K562 (cell line): ENCODE data around the gene RCHY1. TPM values are rescaled to one million over a fixed set of nuclear protein-coding genes. Genes with fewer than 3 reads are reported as not detected.
A peak's percentile ranks its signal among the peaks of the same experiment; 100 is the strongest.

Experiments
- ATAC-seq: fragments of 200-7000 bp; cut with Tn5 transposase; 3 replicates; pipeline ENCODE4 v1.9.1; 2020; ENCODE audit warnings: moderate library complexity
- BruUV-seq: library from RNA; stranded (reverse); fragments of 400-500 nt; replicated peaks from 2 replicates; lab custom pipeline; 2021; lab: Mats Ljungman, UMichigan
- CTCF ChIA-PET: fragments of 300-600 bp; formaldehyde crosslinking; extraction: SDS; loops from one replicate; lab custom pipeline; 2021; ENCODE audit warnings: low intra/inter-chr PET ratio; lab: Yijun Ruan, JAX
- POLR2A ChIA-PET: fragments of 300-600, 350-650 bp; sonication (Branson Sonifier 250); formaldehyde crosslinking; extraction: SDS; loops from one replicate; lab custom pipeline; 2021; ENCODE audit warnings: antibody characterized with exemption, inconsistent platforms; lab: Yijun Ruan, JAX
- DNase-seq, 4 experiments: peaks; one replicate each; pipeline versions ENCODE4 v3.0.0 to v3.0.0-alpha.2; 2011 to 2018; ENCODE audit warnings: low spot score in 3 of 4, mixed read lengths in 3 of 4; ENCODE audit errors: extremely low read depth in 1 of 4
- FAIRE-seq: peaks from 2 replicates; lab custom pipeline; 2011; peaks lifted over from hg19 to GRCh38; lab: Jason Lieb, UNC
- H2AFZ ChIP-seq: 2 replicates; pipeline ENCODE4 v1.6.0; 2011; ENCODE audit warnings: low read depth, low read length, control low read depth, inconsistent platforms
- H3K27ac ChIP-seq: fragments of 200-600 bp; 3 replicates; pipeline ENCODE4 v1.8.0; 2011; ENCODE audit warnings: low read depth, mild to moderate bottlenecking, control low read depth, inconsistent platforms, low read length, moderate library complexity, mixed read lengths; ENCODE audit errors: extremely low read depth
- H3K27me3 ChIP-seq, 2 experiments: fragments of 300-600 bp in 1 of 2; 2 replicates in 1 of 2; 3 replicates in 1 of 2; pipeline versions ENCODE4 v1.6.0 to v1.8.0; 2011; ENCODE audit warnings: inconsistent platforms in 2 of 2, low read length in 2 of 2, mild to moderate bottlenecking in 1 of 2, mixed read lengths in 1 of 2, moderate library complexity in 1 of 2; ENCODE audit not compliant: control insufficient read depth in 2 of 2, insufficient read depth in 2 of 2
- H3K36me3 ChIP-seq: fragments of 300-600 bp; 3 replicates; pipeline ENCODE4 v1.8.0; 2011; ENCODE audit warnings: mild to moderate bottlenecking, low read length, inconsistent platforms; ENCODE audit not compliant: control insufficient read depth, insufficient read depth
- H3K4me1 ChIP-seq, 2 experiments: fragments of 200-600 bp in 1 of 2; replicated peaks in 1 of 2; 2 replicates in 1 of 2; 3 replicates in 1 of 2; pipeline versions ENCODE4 v1.5.1 to v1.8.0; 2011; ENCODE audit warnings: inconsistent platforms in 2 of 2, low read length in 2 of 2, mild to moderate bottlenecking in 1 of 2, mixed read lengths in 1 of 2, moderate library complexity in 1 of 2; ENCODE audit not compliant: control insufficient read depth in 2 of 2, insufficient read depth in 2 of 2
- H3K4me2 ChIP-seq: 2 replicates; pipeline ENCODE4 v1.6.1; 2011; ENCODE audit warnings: low read length, control low read depth, inconsistent platforms, mixed read lengths; ENCODE audit not compliant: insufficient read depth
- H3K4me3 ChIP-seq: fragments of 200-600 bp; sonication (generic), shearing (Covaris generic); 2 replicates; pipeline ENCODE4 v1.5.1; 2016; ENCODE audit warnings: control low read depth, inconsistent platforms
- H3K79me2 ChIP-seq: fragments of 200-600 bp; 3 replicates; pipeline ENCODE4 v1.8.0; 2011; ENCODE audit warnings: low read length, inconsistent platforms; ENCODE audit not compliant: control insufficient read depth, insufficient read depth
- H3K9ac ChIP-seq, 2 experiments: 2 replicates each; pipeline versions ENCODE4 v1.6.0 to v1.6.1; 2011; ENCODE audit warnings: low read depth in 2 of 2, low read length in 2 of 2, control low read depth in 1 of 2, inconsistent platforms in 1 of 2, mild to moderate bottlenecking in 1 of 2, mixed read lengths in 1 of 2; ENCODE audit not compliant: insufficient read depth in 1 of 2
- H3K9me1 ChIP-seq: one replicate; pipeline ENCODE4 v1.6.0; 2011; ENCODE audit warnings: inconsistent platforms, mild to moderate bottlenecking, low read length, moderate library complexity; ENCODE audit not compliant: control insufficient read depth, insufficient read depth
- H3K9me3 ChIP-seq: replicated peaks from 2 replicates; pipeline ENCODE4 v1.5.1; 2011; ENCODE audit warnings: low read depth, low read length, inconsistent platforms; ENCODE audit not compliant: control insufficient read depth, insufficient read depth
- H4K20me1 ChIP-seq: replicated peaks from 2 replicates; pipeline ENCODE4 v1.6.1; 2011; ENCODE audit warnings: low read length, inconsistent platforms, mixed read lengths; ENCODE audit not compliant: control insufficient read depth, insufficient read depth
- BCOR ChIP-seq: fragments of 450-650 bp; IDR thresholded peaks from 2 replicates; pipeline ENCODE4 v1.6.1; 2016
- CBX5 ChIP-seq: IDR thresholded peaks from 2 replicates; pipeline ENCODE4 v1.6.1; 2014; ENCODE audit warnings: low read depth, borderline replicate concordance
- FOXA3 ChIP-seq, 2 experiments: fragments of 450-650 bp in 1 of 2; sonication (generic) in 1 of 2; formaldehyde crosslinking; IDR thresholded peaks in 1 of 2; conservative IDR thresholded peaks in 1 of 2; 2 replicates each; pipeline versions ENCODE4 v1.4.0 to v1.8.0; 2020 to 2022; ENCODE audit warnings: mild to moderate bottlenecking in 2 of 2, missing genetic modification reagents in 1 of 2
- HNRNPLL ChIP-seq: fragments of 200-400 bp; formaldehyde crosslinking; IDR thresholded peaks from 2 replicates; pipeline ENCODE4 v1.6.1; 2017; ENCODE audit warnings: low read length, low read depth, mild to moderate bottlenecking; ENCODE audit not compliant: poor library complexity, severe bottlenecking
- NR3C1 ChIP-seq: sonication (generic); formaldehyde crosslinking; IDR thresholded peaks from 2 replicates; pipeline ENCODE4 v1.8.1; 2022; ENCODE audit warnings: missing genetic modification reagents
- NRF1 ChIP-seq, 2 experiments: fragments of 450-650 bp; IDR thresholded peaks in 1 of 2; conservative IDR thresholded peaks in 1 of 2; 2 replicates each; pipeline ENCODE4 v1.6.1; 2014; ENCODE audit warnings: mild to moderate bottlenecking in 2 of 2
- RFX7 ChIP-seq: fragments of 250-450 bp; sonication (Bioruptor Pico); IDR thresholded peaks from 2 replicates; pipeline ENCODE4 v1.5.1; 2021; ENCODE audit warnings: mild to moderate bottlenecking
- TEAD1 ChIP-seq, 2 experiments: fragments of 450-650 bp in 1 of 2; sonication (generic) in 1 of 2; formaldehyde crosslinking; IDR thresholded peaks; 2 replicates each; pipeline versions ENCODE4 v1.4.0 to v1.8.0; 2020 to 2022; ENCODE audit warnings: mild to moderate bottlenecking in 2 of 2, missing genetic modification reagents in 1 of 2
- WGBS: fragments of 100-300 bp; shearing (Covaris generic); methylation state at CpG from one replicate; pipeline ENCODE4 v1.1.6; 2016; ENCODE audit warnings: low coverage, mixed read lengths; ENCODE audit not compliant: insufficient coverage; ENCODE audit errors: missing lambda C conversion rate; 5-methylcytosine and 5-hydroxymethylcytosine counted together
- in situ Hi-C: fragments of 300-500 bp; cut with MboI; formaldehyde crosslinking; loops from 4 replicates; pipeline ENCODE4 v1.15.0; 2018; ENCODE audit warnings: inconsistent platforms, mixed read lengths
- intact Hi-C: fragments of 100-400 bp; cut with micrococcal nuclease; formaldehyde crosslinking; loops from 2 replicates; pipeline ENCODE4 v1.14.2; 2022
- polyA plus RNA-seq, 8 experiments: library from polyadenylated mRNA; depleted of rRNA in 4 of 8; stranded (reverse) in 5 of 8; unstranded in 3 of 8; fragments of >200 nt; fragmentation: Nextera tagmentation in 2 of 8; fragmentation: Illumina TruSeq in 1 of 8; extraction: Ambion mirVana in 2 of 8; extraction: Trizol in 1 of 8; gene quantifications; 2 replicates each; pipeline versions ENCODE4 v1.2.1 to v1.2.3, GENCODE V29; 2011 to 2014; ENCODE audit warnings: inconsistent platforms in 1 of 8, missing spikeins in 1 of 8
- total RNA-seq, 7 experiments: library from RNA; depleted of rRNA in 6 of 7; stranded (reverse); fragments of >200 nt in 6 of 7; fragmentation: Illumina TruSeq in 2 of 7; extraction: Trizol in 2 of 7; gene quantifications; 2 replicates each; pipeline versions ENCODE4 v1.2.1 to v1.2.3, GENCODE V29; 2011 to 2021; ENCODE audit warnings: low replicate concordance in 1 of 7
- TF ChIP-seq, protein P1 (sequence below): fragments of 450-650 bp; IDR thresholded peaks from 2 replicates; pipeline ENCODE4 v1.6.1; 2016
- TF ChIP-seq, protein P2 (sequence below), 2 experiments: fragments of 450-650 bp in 1 of 2; IDR thresholded peaks; 2 replicates each; pipeline ENCODE4 v1.6.1; 2011 to 2017; ENCODE audit warnings: low read depth in 2 of 2, antibody characterized with exemption in 1 of 2, borderline replicate concordance in 1 of 2, low read length in 1 of 2, mild to moderate bottlenecking in 1 of 2, mixed read lengths in 1 of 2; ENCODE audit not compliant: control insufficient read depth in 1 of 2
- TF ChIP-seq, protein P3 (sequence below), 2 experiments: IDR thresholded peaks in 1 of 2; conservative IDR thresholded peaks in 1 of 2; 2 replicates each; pipeline ENCODE4 v1.6.1; 2016; ENCODE audit warnings: low read depth in 2 of 2, mild to moderate bottlenecking in 1 of 2, missing compliant biosample characterization in 1 of 2, missing genetic modification characterization in 1 of 2, moderate library complexity in 1 of 2

The RCHY1 gene
- total and polyA plus RNA-seq, 9 of the 15 experiments (the other 6 are each of a cell fraction or from before 2014, with no cell fraction given), result 27.3 to 85.1 (median 45.9) TPM

DNA sequence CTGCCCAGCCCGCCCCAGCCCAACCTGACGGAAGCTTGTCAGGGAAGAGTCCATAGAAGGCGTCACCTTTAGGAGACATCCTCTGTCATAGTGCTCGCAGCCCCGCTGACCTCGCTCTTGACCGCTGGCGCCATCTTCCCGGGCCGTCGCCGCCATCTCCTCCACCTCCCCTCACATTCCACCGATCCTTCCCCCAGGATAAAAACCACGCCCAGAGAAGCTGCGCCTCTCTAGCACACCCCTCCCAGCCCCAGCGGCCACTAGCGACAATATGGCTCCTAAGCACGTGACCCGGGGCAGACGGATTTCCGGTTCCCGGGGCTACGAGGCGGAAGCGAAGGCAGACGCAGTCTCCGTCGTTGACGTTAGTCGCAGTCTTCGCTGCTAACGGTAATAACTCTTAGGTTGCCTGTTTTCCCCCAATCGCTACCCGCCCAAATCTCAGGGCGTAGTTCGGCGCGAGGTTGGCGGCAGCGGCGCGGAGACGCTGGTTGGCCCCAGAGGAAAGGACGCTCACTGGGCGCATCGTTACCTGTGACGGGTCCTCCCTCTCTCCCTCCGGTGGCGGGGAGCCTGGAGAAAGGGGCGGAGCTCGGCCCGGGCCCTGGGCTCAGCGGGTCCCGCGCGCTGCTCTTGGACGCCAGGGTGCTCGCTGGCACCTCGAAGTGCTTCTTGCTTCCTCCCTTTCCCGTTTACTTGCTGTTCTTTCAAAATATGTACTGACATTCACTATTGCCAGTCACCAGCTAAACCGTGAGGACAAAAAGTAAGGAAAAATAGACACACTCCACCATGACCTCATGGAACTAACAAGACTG lies at the start of gene RCHY1, which contains the start of gene THAP6 (continued):
- TF ChIP-seq BCOR, result no peak
- TF ChIP-seq, all 486 proteins: peak for 156

DNA sequence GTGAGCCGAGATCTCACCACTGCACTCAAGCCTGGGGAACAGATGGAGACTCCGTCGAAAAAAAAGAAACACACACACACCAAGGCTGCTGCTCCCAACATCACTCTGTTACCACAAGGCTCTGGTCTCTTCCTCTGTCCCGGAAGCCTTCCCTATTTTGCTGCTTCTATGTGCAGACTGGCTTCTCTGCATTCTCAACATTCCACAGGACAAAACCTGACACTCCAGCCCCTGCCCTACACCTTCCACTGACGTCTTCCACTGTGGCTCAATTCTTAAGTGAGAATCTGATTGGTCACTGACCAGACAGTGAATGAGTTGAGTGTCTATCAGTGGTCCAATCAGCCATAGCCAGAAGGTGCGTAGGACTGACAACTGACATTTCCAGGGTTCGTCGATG lies 47.6 kb upstream of the RCHY1 start:
- H3K9ac ChIP-seq, result no peak overlapping the region
- peak in 2 of 4 experiments; percentile 27 to 34 for DNase-seq
- in situ Hi-C loops (no loop called here), intact Hi-C loops (no loop called here)
- ChIA-PET CTCF (no interaction called here), POLR2A (no interaction called here)
- H3K4me2 ChIP-seq, result no peak overlapping the region; the same call in 1 of the 2 replicates
- peaks cover 3 to 4% of the 10 kb centered on the region in 2 experiments; a peak in 1 of 5 replicates for H3K4me1 ChIP-seq
- BruUV-seq, result no TSS peak
- peak; percentile 76 for ATAC-seq
- no peak for FAIRE-seq
- peaks cover 14 to 25% of the 10 kb centered on the region in 2 experiments for H3K27me3 ChIP-seq
- H3K4me3 ChIP-seq, result no peak overlapping the region
- no peaks in the 10 kb centered on the region for H4K20me1 ChIP-seq
- H3K27ac ChIP-seq, result no peak overlapping the region
- H3K9me3 ChIP-seq, result no peaks in the 10 kb centered on the region
- WGBS, result 19% methylated on average over 8 of the region's 8 CpGs
- no peaks in the 10 kb centered on the region for H3K79me2 ChIP-seq
- no peaks in the 10 kb centered on the region for H3K9me1 ChIP-seq
- peak overlapping the region; percentile 66 for H2AFZ ChIP-seq
- no peaks in the 10 kb centered on the region for H3K36me3 ChIP-seq
- TF ChIP-seq CBX5, result no peak
- TF ChIP-seq, protein P1, sequence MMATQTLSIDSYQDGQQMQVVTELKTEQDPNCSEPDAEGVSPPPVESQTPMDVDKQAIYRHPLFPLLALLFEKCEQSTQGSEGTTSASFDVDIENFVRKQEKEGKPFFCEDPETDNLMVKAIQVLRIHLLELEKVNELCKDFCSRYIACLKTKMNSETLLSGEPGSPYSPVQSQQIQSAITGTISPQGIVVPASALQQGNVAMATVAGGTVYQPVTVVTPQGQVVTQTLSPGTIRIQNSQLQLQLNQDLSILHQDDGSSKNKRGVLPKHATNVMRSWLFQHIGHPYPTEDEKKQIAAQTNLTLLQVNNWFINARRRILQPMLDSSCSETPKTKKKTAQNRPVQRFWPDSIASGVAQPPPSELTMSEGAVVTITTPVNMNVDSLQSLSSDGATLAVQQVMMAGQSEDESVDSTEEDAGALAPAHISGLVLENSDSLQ, result peak; percentile 52; the same call in 1 of the 2 replicates
- TF ChIP-seq RFX7 (CRISPR knock-in tag), result no peak
- TF ChIP-seq NRF1 (conservative IDR thresholded peaks at IDR 0.05 in 1 of 2, IDR thresholded peaks at IDR 0.05 in 1 of 2), result peak in 1 of 2 experiments; percentile 40; a peak in 1 of 4 replicates
- TF ChIP-seq, protein P2, sequence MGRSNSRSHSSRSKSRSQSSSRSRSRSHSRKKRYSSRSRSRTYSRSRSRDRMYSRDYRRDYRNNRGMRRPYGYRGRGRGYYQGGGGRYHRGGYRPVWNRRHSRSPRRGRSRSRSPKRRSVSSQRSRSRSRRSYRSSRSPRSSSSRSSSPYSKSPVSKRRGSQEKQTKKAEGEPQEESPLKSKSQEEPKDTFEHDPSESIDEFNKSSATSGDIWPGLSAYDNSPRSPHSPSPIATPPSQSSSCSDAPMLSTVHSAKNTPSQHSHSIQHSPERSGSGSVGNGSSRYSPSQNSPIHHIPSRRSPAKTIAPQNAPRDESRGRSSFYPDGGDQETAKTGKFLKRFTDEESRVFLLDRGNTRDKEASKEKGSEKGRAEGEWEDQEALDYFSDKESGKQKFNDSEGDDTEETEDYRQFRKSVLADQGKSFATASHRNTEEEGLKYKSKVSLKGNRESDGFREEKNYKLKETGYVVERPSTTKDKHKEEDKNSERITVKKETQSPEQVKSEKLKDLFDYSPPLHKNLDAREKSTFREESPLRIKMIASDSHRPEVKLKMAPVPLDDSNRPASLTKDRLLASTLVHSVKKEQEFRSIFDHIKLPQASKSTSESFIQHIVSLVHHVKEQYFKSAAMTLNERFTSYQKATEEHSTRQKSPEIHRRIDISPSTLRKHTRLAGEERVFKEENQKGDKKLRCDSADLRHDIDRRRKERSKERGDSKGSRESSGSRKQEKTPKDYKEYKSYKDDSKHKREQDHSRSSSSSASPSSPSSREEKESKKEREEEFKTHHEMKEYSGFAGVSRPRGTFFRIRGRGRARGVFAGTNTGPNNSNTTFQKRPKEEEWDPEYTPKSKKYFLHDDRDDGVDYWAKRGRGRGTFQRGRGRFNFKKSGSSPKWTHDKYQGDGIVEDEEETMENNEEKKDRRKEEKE (IDR thresholded peaks at IDR 0.05; ENCODE audit: borderline replicate concordance in 1 of 2, control insufficient read depth in 1 of 2, low read depth in 2 of 2, low read length in 1 of 2), result no peak
- TF ChIP-seq NR3C1 (CRISPR knock-in tag), result no peak
- no peak for TF ChIP-seq HNRNPLL
- no peak for TF ChIP-seq TEAD1 (CRISPR knock-in tag; IDR thresholded peaks at IDR 0.05)
- no peak for TF ChIP-seq FOXA3 (CRISPR knock-in tag; conservative IDR thresholded peaks at IDR 0.05 in 1 of 2, IDR thresholded peaks at IDR 0.05 in 1 of 2)
- TF ChIP-seq, protein P3, sequence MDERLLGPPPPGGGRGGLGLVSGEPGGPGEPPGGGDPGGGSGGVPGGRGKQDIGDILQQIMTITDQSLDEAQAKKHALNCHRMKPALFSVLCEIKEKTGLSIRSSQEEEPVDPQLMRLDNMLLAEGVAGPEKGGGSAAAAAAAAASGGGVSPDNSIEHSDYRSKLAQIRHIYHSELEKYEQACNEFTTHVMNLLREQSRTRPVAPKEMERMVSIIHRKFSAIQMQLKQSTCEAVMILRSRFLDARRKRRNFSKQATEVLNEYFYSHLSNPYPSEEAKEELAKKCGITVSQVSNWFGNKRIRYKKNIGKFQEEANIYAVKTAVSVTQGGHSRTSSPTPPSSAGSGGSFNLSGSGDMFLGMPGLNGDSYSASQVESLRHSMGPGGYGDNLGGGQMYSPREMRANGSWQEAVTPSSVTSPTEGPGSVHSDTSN (CRISPR knock-in tag; IDR thresholded peaks at IDR 0.05; ENCODE audit: low read depth), result no peak
- TF ChIP-seq, protein P3 (tag; conservative IDR thresholded peaks at IDR 0.05; ENCODE audit: low read depth), result no peak
